SK-N-SH treated with all-trans-retinoic acid at 6 μM for 48 hours (cell line): ENCODE data around the gene BRD2.

Source experiments
- ATAC-seq: fragments of 200-7000 bp; cut with Tn5 transposase; 3 replicates; pipeline ENCODE4 v1.9.1; 2020; ENCODE audit warnings: mild to moderate bottlenecking, moderate library complexity
- BACH2 ChIP-seq: fragments of 250-450 bp; sonication (Bioruptor Pico); IDR thresholded peaks from 2 replicates; pipeline ENCODE4 v1.9.0; 2021; ENCODE audit warnings: mild to moderate bottlenecking, borderline replicate concordance
- CSDC2 ChIP-seq: fragments of 250-450 bp; sonication (Bioruptor Pico); IDR thresholded peaks from 2 replicates; pipeline ENCODE4 v1.5.0; 2020; ENCODE audit warnings: mild to moderate bottlenecking, moderate library complexity
- ESRRG ChIP-seq: fragments of 250-450 bp; sonication (Bioruptor Pico); IDR thresholded peaks from 2 replicates; pipeline ENCODE4 v1.6.1; 2021; ENCODE audit warnings: mild to moderate bottlenecking
- GLIS3 ChIP-seq: fragments of 250-450 bp; sonication (Bioruptor Pico); IDR thresholded peaks from 2 replicates; pipeline ENCODE4 v1.5.0; 2020; ENCODE audit warnings: mild to moderate bottlenecking, moderate library complexity
- ISL1 ChIP-seq: fragments of 250-450 bp; sonication (Bioruptor Pico); IDR thresholded peaks from 2 replicates; pipeline ENCODE4 v2.1.2; 2022; ENCODE audit warnings: mild to moderate bottlenecking, moderate library complexity
- OSR1 ChIP-seq: fragments of 250-450 bp; sonication (Bioruptor Pico); IDR thresholded peaks from 2 replicates; pipeline ENCODE4 v1.8.0; 2022; ENCODE audit warnings: moderate library complexity, mild to moderate bottlenecking, inconsistent platforms
- PATZ1 ChIP-seq: fragments of 250-450 bp; sonication (Bioruptor Pico); IDR thresholded peaks from 2 replicates; pipeline ENCODE4 v1.8.0; 2020; ENCODE audit warnings: mild to moderate bottlenecking, moderate library complexity, borderline replicate concordance
- PPARA ChIP-seq: fragments of 250-450 bp; sonication (Bioruptor Pico); IDR thresholded peaks from 2 replicates; pipeline ENCODE4 v1.5.0; 2020; ENCODE audit warnings: mild to moderate bottlenecking, borderline replicate concordance
- RARB ChIP-seq: fragments of 250-450 bp; sonication (Bioruptor Pico); IDR thresholded peaks from 2 replicates; pipeline ENCODE4 v1.8.0; 2021; ENCODE audit warnings: mild to moderate bottlenecking, moderate library complexity
- TCF4 ChIP-seq: fragments of 250-450 bp; sonication (Bioruptor Pico); IDR thresholded peaks from 2 replicates; pipeline ENCODE4 v1.8.0; 2021; ENCODE audit warnings: mild to moderate bottlenecking, moderate library complexity, borderline replicate concordance
- ZC3H10 ChIP-seq: fragments of 250-450 bp; sonication (Bioruptor Pico); IDR thresholded peaks from 2 replicates; pipeline ENCODE4 v1.5.1; 2021; ENCODE audit warnings: mild to moderate bottlenecking, moderate library complexity
- ZFP3 ChIP-seq: fragments of 250-450 bp; sonication (Bioruptor Pico); IDR thresholded peaks from 2 replicates; pipeline ENCODE4 v1.5.0; 2020; ENCODE audit warnings: mild to moderate bottlenecking, moderate library complexity
- ZNF565 ChIP-seq: fragments of 450-650 bp; formaldehyde crosslinking; conservative IDR thresholded peaks from 2 replicates; pipeline ENCODE4 v1.5.0; 2020; ENCODE audit warnings: low read depth, mild to moderate bottlenecking, moderate library complexity
- ZNF70 ChIP-seq: fragments of 450-650 bp; formaldehyde crosslinking; IDR thresholded peaks from 2 replicates; pipeline ENCODE4 v1.5.0; 2020; ENCODE audit warnings: mild to moderate bottlenecking, moderate library complexity
- ZNF8 ChIP-seq: fragments of 450-650 bp; formaldehyde crosslinking; IDR thresholded peaks from 2 replicates; pipeline ENCODE4 v1.5.0; 2020; ENCODE audit warnings: mild to moderate bottlenecking, moderate library complexity
- TF ChIP-seq, protein P1 (sequence below): fragments of 250-450 bp; sonication (Bioruptor Pico); IDR thresholded peaks from 2 replicates; pipeline ENCODE4 v1.8.0; 2021; ENCODE audit warnings: low read depth, mild to moderate bottlenecking, moderate library complexity, borderline replicate concordance
- TF ChIP-seq, protein P2 (sequence below): fragments of 250-450 bp; sonication (Bioruptor Pico); IDR thresholded peaks from 2 replicates; pipeline ENCODE4 v1.5.1; 2020; ENCODE audit warnings: low read depth, mild to moderate bottlenecking, moderate library complexity
- TF ChIP-seq, protein P3 (sequence below): fragments of 250-450 bp; sonication (Bioruptor Pico); IDR thresholded peaks from 2 replicates; pipeline ENCODE4 v1.5.1; 2021; ENCODE audit warnings: mild to moderate bottlenecking, moderate library complexity
- TF ChIP-seq, protein P4 (sequence below): fragments of 250-450 bp; sonication (Bioruptor Pico); IDR thresholded peaks from 2 replicates; pipeline ENCODE4 v1.5.0; 2020; ENCODE audit warnings: mild to moderate bottlenecking, moderate library complexity

Gene BRD2

DNA sequence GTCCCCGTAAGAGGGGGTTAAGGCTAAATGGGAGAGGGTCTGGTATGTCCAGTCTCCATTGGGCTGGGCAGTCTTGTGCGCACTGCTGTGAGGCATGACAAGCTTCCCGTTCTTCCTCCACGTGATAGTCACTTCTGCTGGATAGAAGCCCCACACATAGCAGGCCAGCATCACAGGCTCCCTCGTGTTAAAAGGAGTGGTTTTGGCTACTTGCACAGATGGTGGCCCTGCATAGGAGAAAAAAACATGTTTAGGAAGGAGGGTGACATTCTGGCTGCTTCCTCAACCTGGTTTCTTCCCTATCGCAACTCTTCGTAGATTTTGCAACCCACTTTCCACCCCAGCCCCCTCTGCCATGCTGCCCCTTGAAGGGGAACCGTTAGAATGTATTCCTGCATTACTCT, 31.2 kb upstream of the BRD2 start:
- no peak for ATAC-seq
- no peak for TF ChIP-seq CSDC2 (CRISPR knock-in tag)
- TF ChIP-seq GLIS3: no peak
- no peak for TF ChIP-seq ESRRG (CRISPR knock-in tag)
- TF ChIP-seq PPARA (CRISPR knock-in tag): no peak
- no peak for TF ChIP-seq BACH2 (CRISPR knock-in tag)
- TF ChIP-seq ZC3H10 (CRISPR knock-in tag): no peak
- no peak for TF ChIP-seq ZNF565
- no peak for TF ChIP-seq OSR1 (CRISPR knock-in tag)
- TF ChIP-seq ZNF8 (CRISPR knock-in tag): no peak
- TF ChIP-seq, protein P1, sequence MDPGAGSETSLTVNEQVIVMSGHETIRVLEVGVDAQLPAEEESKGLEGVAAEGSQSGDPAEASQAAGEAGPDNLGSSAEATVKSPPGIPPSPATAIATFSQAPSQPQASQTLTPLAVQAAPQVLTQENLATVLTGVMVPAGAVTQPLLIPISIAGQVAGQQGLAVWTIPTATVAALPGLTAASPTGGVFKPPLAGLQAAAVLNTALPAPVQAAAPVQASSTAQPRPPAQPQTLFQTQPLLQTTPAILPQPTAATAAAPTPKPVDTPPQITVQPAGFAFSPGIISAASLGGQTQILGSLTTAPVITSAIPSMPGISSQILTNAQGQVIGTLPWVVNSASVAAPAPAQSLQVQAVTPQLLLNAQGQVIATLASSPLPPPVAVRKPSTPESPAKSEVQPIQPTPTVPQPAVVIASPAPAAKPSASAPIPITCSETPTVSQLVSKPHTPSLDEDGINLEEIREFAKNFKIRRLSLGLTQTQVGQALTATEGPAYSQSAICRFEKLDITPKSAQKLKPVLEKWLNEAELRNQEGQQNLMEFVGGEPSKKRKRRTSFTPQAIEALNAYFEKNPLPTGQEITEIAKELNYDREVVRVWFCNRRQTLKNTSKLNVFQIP (CRISPR knock-in tag): no peak
- TF ChIP-seq, protein P2, sequence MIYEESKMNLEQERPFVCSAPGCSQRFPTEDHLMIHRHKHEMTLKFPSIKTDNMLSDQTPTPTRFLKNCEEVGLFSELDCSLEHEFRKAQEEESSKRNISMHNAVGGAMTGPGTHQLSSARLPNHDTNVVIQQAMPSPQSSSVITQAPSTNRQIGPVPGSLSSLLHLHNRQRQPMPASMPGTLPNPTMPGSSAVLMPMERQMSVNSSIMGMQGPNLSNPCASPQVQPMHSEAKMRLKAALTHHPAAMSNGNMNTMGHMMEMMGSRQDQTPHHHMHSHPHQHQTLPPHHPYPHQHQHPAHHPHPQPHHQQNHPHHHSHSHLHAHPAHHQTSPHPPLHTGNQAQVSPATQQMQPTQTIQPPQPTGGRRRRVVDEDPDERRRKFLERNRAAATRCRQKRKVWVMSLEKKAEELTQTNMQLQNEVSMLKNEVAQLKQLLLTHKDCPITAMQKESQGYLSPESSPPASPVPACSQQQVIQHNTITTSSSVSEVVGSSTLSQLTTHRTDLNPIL: no peak
- TF ChIP-seq, protein P3, sequence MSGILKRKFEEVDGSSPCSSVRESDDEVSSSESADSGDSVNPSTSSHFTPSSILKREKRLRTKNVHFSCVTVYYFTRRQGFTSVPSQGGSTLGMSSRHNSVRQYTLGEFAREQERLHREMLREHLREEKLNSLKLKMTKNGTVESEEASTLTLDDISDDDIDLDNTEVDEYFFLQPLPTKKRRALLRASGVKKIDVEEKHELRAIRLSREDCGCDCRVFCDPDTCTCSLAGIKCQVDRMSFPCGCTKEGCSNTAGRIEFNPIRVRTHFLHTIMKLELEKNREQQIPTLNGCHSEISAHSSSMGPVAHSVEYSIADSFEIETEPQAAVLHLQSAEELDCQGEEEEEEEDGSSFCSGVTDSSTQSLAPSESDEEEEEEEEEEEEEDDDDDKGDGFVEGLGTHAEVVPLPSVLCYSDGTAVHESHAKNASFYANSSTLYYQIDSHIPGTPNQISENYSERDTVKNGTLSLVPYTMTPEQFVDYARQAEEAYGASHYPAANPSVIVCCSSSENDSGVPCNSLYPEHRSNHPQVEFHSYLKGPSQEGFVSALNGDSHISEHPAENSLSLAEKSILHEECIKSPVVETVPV (CRISPR knock-in tag): no peak
- TF ChIP-seq, protein P4, sequence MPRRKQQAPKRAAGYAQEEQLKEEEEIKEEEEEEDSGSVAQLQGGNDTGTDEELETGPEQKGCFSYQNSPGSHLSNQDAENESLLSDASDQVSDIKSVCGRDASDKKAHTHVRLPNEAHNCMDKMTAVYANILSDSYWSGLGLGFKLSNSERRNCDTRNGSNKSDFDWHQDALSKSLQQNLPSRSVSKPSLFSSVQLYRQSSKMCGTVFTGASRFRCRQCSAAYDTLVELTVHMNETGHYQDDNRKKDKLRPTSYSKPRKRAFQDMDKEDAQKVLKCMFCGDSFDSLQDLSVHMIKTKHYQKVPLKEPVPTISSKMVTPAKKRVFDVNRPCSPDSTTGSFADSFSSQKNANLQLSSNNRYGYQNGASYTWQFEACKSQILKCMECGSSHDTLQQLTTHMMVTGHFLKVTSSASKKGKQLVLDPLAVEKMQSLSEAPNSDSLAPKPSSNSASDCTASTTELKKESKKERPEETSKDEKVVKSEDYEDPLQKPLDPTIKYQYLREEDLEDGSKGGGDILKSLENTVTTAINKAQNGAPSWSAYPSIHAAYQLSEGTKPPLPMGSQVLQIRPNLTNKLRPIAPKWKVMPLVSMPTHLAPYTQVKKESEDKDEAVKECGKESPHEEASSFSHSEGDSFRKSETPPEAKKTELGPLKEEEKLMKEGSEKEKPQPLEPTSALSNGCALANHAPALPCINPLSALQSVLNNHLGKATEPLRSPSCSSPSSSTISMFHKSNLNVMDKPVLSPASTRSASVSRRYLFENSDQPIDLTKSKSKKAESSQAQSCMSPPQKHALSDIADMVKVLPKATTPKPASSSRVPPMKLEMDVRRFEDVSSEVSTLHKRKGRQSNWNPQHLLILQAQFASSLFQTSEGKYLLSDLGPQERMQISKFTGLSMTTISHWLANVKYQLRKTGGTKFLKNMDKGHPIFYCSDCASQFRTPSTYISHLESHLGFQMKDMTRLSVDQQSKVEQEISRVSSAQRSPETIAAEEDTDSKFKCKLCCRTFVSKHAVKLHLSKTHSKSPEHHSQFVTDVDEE (CRISPR knock-in tag): no peak
- no peak for TF ChIP-seq ISL1 (CRISPR knock-in tag)
- TF ChIP-seq, all 23 proteins: peak for 0

DNA sequence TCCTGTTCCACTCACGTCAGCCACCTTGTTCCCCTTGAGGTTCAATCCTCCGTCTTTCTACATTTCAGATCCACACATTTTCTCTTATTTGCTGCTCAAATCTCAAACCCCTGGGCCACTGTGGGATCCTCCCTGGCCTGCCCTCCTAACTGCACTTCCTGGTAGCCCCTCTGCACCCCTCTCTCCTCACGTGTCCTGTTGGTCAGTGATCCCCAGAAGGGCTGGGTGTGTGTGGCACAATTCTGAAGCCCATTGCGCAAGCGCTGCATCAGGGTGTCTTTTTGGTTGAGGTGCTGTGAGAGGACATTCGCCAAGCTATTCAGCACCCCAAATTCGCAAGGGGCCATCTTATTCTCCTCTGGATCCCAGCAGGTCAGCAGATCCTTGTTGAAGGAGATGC, 29.9 kb upstream of the BRD2 start:
- no peak for TF ChIP-seq ZC3H10 (CRISPR knock-in tag)
- TF ChIP-seq ESRRG (CRISPR knock-in tag): no peak
- TF ChIP-seq ZNF8 (CRISPR knock-in tag): no peak
- no peak for ATAC-seq

GRCh38 chr6:32940656-32941213, 27.7 kb upstream of the BRD2 start, which contains the start of gene HLA-DMB:
HLA-DMB (minus strand) TSS chr6:32941028; CDS start chr6:32940807, 221 bp downstream.
- ATAC-seq: peak; percentile 99

GRCh38 chr6:32941214-32941768, 27.1 kb upstream of the BRD2 start:
- ATAC-seq: peak; percentile 8; the same call in 2 of the 3 replicates
- TF ChIP-seq PPARA (CRISPR knock-in tag) (no peak), ZNF8 (CRISPR knock-in tag) (no peak), RARB (CRISPR knock-in tag) (no peak), ZNF70 (CRISPR knock-in tag) (no peak), ZFP3 (no peak), CSDC2 (CRISPR knock-in tag) (no peak)
- TF ChIP-seq, protein P3 (CRISPR knock-in tag): no peak
- TF ChIP-seq, protein P2: no peak

More at GRCh38 chr6:32940656-32941213, 27.7 kb upstream of the BRD2 start, which contains the start of gene HLA-DMB:
- TF ChIP-seq ZNF565 (no peak), PPARA (CRISPR knock-in tag) (no peak), PATZ1 (CRISPR knock-in tag) (no peak), GLIS3 (no peak), TCF4 (CRISPR knock-in tag) (no peak)
